Measurements from ENCODE around the gene LMAN2L.

GRCh38 chr2:96698221-96698861 is 41.5 kb downstream of the LMAN2L start:
- no peak for TF ChIP-seq TAF1 (IDR thresholded peaks at IDR 0.05; ENCODE audit: borderline replicate concordance, low read depth, low read length)
- TF ChIP-seq POLR2AphosphoS5 (IDR thresholded peaks at IDR 0.05; ENCODE audit: low read depth, low read length), result no peak
- TF ChIP-seq POLR2A (IDR thresholded peaks at IDR 0.05; ENCODE audit: low read depth, low read length), result no peak

Data from GM12892 (cell line).